ENCODE results near the gene RNF8. TPM values are rescaled to one million over a fixed set of nuclear protein-coding genes. Genes with fewer than 3 reads are reported as not detected.
"Not testable (repeated sequence)": the region's sequence is repeated elsewhere in the genome, so short reads cannot be mapped to it uniquely, and the experiment has no call there.

RNF8 gene
- total RNA-seq, 1 donor from 2014 or later = 18.7 TPM

GRCh38 chr6:37399131-37399530, 45.3 kb downstream of the RNF8 start:
- no peak for ATAC-seq (ENCODE audit: low read depth)
- intact Hi-C loops (cut with micrococcal nuclease) = no loop called here

GRCh38 chr6:37399795-37400490, 46.2 kb downstream of the RNF8 start:
- no peaks in the 10 kb centered on the region for H3K4me1 Mint-ChIP-seq
- ChIA-PET CTCF (no interaction called here), POLR2A (no interaction called here)
- H3K27me3 Mint-ChIP-seq = peaks cover 2% of the 10 kb centered on the region
- no peak for DNase-seq
- no peak overlapping the region for H3K4me3 Mint-ChIP-seq
- H3K27ac Mint-ChIP-seq = no peak overlapping the region
- H3K9me3 Mint-ChIP-seq = no peaks in the 10 kb centered on the region
- intact Hi-C loops (cut with micrococcal nuclease) = no loop called here
- ATAC-seq (ENCODE audit: low read depth) = no peak
- H3K36me3 Mint-ChIP-seq (ENCODE audit: low read depth) = no peaks in the 10 kb centered on the region
- TF ChIP-seq, protein P1, sequence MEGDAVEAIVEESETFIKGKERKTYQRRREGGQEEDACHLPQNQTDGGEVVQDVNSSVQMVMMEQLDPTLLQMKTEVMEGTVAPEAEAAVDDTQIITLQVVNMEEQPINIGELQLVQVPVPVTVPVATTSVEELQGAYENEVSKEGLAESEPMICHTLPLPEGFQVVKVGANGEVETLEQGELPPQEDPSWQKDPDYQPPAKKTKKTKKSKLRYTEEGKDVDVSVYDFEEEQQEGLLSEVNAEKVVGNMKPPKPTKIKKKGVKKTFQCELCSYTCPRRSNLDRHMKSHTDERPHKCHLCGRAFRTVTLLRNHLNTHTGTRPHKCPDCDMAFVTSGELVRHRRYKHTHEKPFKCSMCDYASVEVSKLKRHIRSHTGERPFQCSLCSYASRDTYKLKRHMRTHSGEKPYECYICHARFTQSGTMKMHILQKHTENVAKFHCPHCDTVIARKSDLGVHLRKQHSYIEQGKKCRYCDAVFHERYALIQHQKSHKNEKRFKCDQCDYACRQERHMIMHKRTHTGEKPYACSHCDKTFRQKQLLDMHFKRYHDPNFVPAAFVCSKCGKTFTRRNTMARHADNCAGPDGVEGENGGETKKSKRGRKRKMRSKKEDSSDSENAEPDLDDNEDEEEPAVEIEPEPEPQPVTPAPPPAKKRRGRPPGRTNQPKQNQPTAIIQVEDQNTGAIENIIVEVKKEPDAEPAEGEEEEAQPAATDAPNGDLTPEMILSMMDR (IDR thresholded peaks at IDR 0.05) = no peak

More at GRCh38 chr6:37399131-37399530, 45.3 kb downstream of the RNF8 start:
- ChIA-PET CTCF (no interaction called here), POLR2A (interaction anchor here (1.0 kb wide), 1 partner anchor 12 kb away, joined by 3 read pairs; no protein-coding TSS in a partner anchor)
- TF ChIP-seq, protein P1 (IDR thresholded peaks at IDR 0.05) = no peak
- H3K27ac Mint-ChIP-seq = no peak overlapping the region
- no peaks in the 10 kb centered on the region for H3K9me3 Mint-ChIP-seq
- DNase-seq = no peak
- H3K27me3 Mint-ChIP-seq = no peaks in the 10 kb centered on the region
- no peaks in the 10 kb centered on the region for H3K4me1 Mint-ChIP-seq
- H3K4me3 Mint-ChIP-seq = no peak overlapping the region
- H3K36me3 Mint-ChIP-seq (ENCODE audit: low read depth) = peaks cover 2% of the 10 kb centered on the region

DNA sequence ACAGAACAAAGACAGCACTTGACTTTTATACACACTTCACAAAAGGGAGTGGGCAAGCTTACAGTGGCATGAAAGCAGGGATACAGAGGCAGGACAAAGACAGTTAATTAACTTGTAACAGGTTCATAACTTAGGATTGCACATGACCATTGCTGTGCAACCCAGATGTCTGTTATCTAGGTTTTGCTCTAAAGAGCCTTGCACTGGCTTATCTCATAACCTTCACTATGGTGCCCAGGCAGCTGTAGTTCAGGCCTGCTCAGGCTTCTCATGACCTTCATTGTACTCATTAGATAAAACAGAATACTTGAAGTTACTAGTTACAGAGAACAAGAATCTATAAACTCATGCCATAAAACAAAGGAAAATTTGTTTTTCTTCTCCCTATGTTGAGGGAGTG, 47.9 kb downstream of the RNF8 start:
- CTCF ChIA-PET; intact Hi-C loops (cut with micrococcal nuclease): not testable (repeated sequence)

GRCh38 chr6:37406726-37407341, 53.1 kb downstream of the RNF8 start:
- Mint-ChIP-seq H3K4me3 (no peak overlapping the region), H3K36me3 (ENCODE audit: low read depth) (no peaks in the 10 kb centered on the region), H3K27ac (no peak overlapping the region), H3K4me1 (no peaks in the 10 kb centered on the region), H3K9me3 (no peaks in the 10 kb centered on the region), H3K27me3 (peaks cover 2% of the 10 kb centered on the region)
- no peak for ATAC-seq (ENCODE audit: low read depth)
- ChIA-PET POLR2A (no interaction called here), CTCF (no interaction called here)
- TF ChIP-seq, protein P1 (IDR thresholded peaks at IDR 0.05) = no peak
- DNase-seq = no peak
- intact Hi-C loops (cut with micrococcal nuclease) = no loop called here

More for the DNA sequence above, 47.9 kb downstream of the RNF8 start:
- H3K4me1 Mint-ChIP-seq; H3K9me3 Mint-ChIP-seq; H3K27ac Mint-ChIP-seq; H3K4me3 Mint-ChIP-seq; H3K36me3 Mint-ChIP-seq (ENCODE audit: low read depth); ATAC-seq (ENCODE audit: low read depth); DNase-seq; POLR2A ChIA-PET; H3K27me3 Mint-ChIP-seq: not testable (repeated sequence)

GRCh38 chr6:37407948-37408347, 54.2 kb downstream of the RNF8 start:
- TF ChIP-seq, protein P1 (IDR thresholded peaks at IDR 0.05) = no peak
- intact Hi-C loops (cut with micrococcal nuclease) = no loop called here
- POLR2A ChIA-PET = no interaction called here
- ATAC-seq (ENCODE audit: low read depth) (no peak), DNase-seq (no peak)
- Mint-ChIP-seq H3K4me1 (no peaks in the 10 kb centered on the region), H3K4me3 (no peak overlapping the region), H3K27ac (no peak overlapping the region), H3K9me3 (no peaks in the 10 kb centered on the region), H3K27me3 (peaks cover 2% of the 10 kb centered on the region), H3K36me3 (ENCODE audit: low read depth) (no peaks in the 10 kb centered on the region)
- CTCF ChIA-PET = no interaction called here

Data from activated B cell treated with CpG ODN at 0.5 μM for 24 hours (primary cell).